Panc1 (cell line): Measurements from ENCODE around the gene GALP. TPM values are rescaled to one million over a fixed set of nuclear protein-coding genes. Genes with fewer than 3 reads are reported as not detected.

ENCODE experiments used
- ATAC-seq: fragments of 200-7000 bp; cut with Tn5 transposase; 2 replicates; pipeline ENCODE4 v1.9.1; 2020; ENCODE audit warnings: mild to moderate bottlenecking, moderate library complexity
- BruUV-seq: library from RNA; stranded (reverse); fragments of 400-500 nt; replicated peaks from 2 replicates; lab custom pipeline; 2021; lab: Mats Ljungman, UMichigan
- CTCF ChIA-PET: fragments of 300-600 bp; sonication (Branson Sonifier 250); formaldehyde crosslinking; loops from one replicate; lab custom pipeline; 2022; ENCODE audit warnings: antibody characterized with exemption; lab: Charles Lee
- POLR2A ChIA-PET: fragments of 300-600 bp; sonication (Branson Sonifier 250); formaldehyde crosslinking; loops from one replicate; lab custom pipeline; 2022; ENCODE audit warnings: antibody characterized with exemption; lab: Charles Lee
- DNase-seq: peaks from one replicate; pipeline ENCODE4 v3.0.0-alpha.2; 2010; ENCODE audit warnings: low read depth, low spot score
- H3K27ac ChIP-seq: 2 replicates; pipeline ENCODE4 v1.5.1; 2011; ENCODE audit warnings: mild to moderate bottlenecking, low read length, inconsistent platforms
- H3K27me3 ChIP-seq: fragments of 200-500 bp; sonication (Bioruptor generic); 2 replicates; pipeline ENCODE4 v1.6.0; 2014; ENCODE audit warnings: low read length, inconsistent platforms; ENCODE audit not compliant: control insufficient read depth, insufficient read depth
- H3K36me3 ChIP-seq: fragments of 200-500 bp; sonication (Bioruptor generic); 2 replicates; pipeline ENCODE4 v1.5.1; 2014; ENCODE audit warnings: inconsistent platforms, mild to moderate bottlenecking, low read length, moderate library complexity; ENCODE audit not compliant: control insufficient read depth, insufficient read depth
- H3K4me1 ChIP-seq: 2 replicates; pipeline ENCODE4 v1.5.1; 2011; ENCODE audit warnings: inconsistent platforms, mild to moderate bottlenecking, low read length, moderate library complexity; ENCODE audit not compliant: control insufficient read depth, insufficient read depth
- H3K4me3 ChIP-seq, 2 experiments: 2 replicates each; pipeline ENCODE4 v1.5.1; 2011 to 2012; ENCODE audit warnings: low read depth in 2 of 2, low read length in 2 of 2, mild to moderate bottlenecking in 2 of 2, inconsistent platforms in 1 of 2, moderate library complexity in 1 of 2
- H3K9me3 ChIP-seq: fragments of 200-500 bp; sonication (Bioruptor generic); 2 replicates; pipeline ENCODE4 v1.5.1; 2014; ENCODE audit warnings: low read depth, mild to moderate bottlenecking, inconsistent platforms, low read length, moderate library complexity; ENCODE audit not compliant: control insufficient read depth, insufficient read depth
- CTCF ChIP-seq: fragments of 450-650 bp; IDR thresholded peaks from 2 replicates; pipeline ENCODE4 v1.5.1; 2017; ENCODE audit warnings: mild to moderate bottlenecking
- POLR2AphosphoS5 ChIP-seq: IDR thresholded peaks from 2 replicates; pipeline ENCODE4 v1.6.1; 2012; ENCODE audit warnings: mild to moderate bottlenecking, low read depth, low read length, moderate library complexity
- REST ChIP-seq, 2 experiments: IDR thresholded peaks; 2 replicates each; pipeline ENCODE4 v1.6.1; 2011 to 2012; ENCODE audit warnings: low read depth in 2 of 2, control low read depth in 1 of 2, low read length in 1 of 2, mild to moderate bottlenecking in 1 of 2, moderate library complexity in 1 of 2; ENCODE audit not compliant: insufficient read depth in 1 of 2
- SIN3A ChIP-seq: IDR thresholded peaks from 2 replicates; pipeline ENCODE4 v1.6.1; 2012; ENCODE audit warnings: low read depth, mild to moderate bottlenecking, low read length, moderate library complexity, borderline replicate concordance; ENCODE audit not compliant: insufficient read depth
- TCF7L2 ChIP-seq: IDR thresholded peaks from 2 replicates; pipeline ENCODE4 v1.6.1; 2011; ENCODE audit warnings: mild to moderate bottlenecking, low read depth, low read length, inconsistent platforms
- in situ Hi-C: cut with HindIII; loops from 2 replicates; pipeline ENCODE4 v1.10.0; 2016; ENCODE audit warnings: low sequenced_read_pairs, low pct_unique_long_range_greater_than_20kb
- intact Hi-C: fragments of 100-400 bp; cut with micrococcal nuclease; formaldehyde crosslinking; loops from one replicate; pipeline ENCODE4 v1.10.0; 2022; ENCODE audit not compliant: unreplicated experiment
- total RNA-seq: library from RNA; stranded (reverse); gene quantifications from one replicate; pipeline ENCODE4 v1.2.1, GENCODE V29; 2021; ENCODE audit not compliant: unreplicated experiment

GALP gene
- total RNA-seq, 1 experiment from 2014 or later: not detected

- ChIA-PET POLR2A (no interaction called here), CTCF (no interaction called here)
- intact Hi-C loops: no loop called here
- in situ Hi-C loops: no loop called here
- DNase-seq (no peak), ATAC-seq (no peak)
- no TSS peak for BruUV-seq
- Histone ChIP-seq H3K27me3 (no peaks in the 10 kb centered on the region), H3K4me1 (0 out of 2 replicates have a peak, but pooled peaks cover 2% of the 10 kb centered on the region), H3K27ac (no peak overlapping the region), H3K4me3 (no peak overlapping the region), H3K36me3 (no peaks in the 10 kb centered on the region), H3K9me3 (no peaks in the 10 kb centered on the region)
- no peak for TF ChIP-seq SIN3A
- no peak for TF ChIP-seq POLR2AphosphoS5
- no peak for TF ChIP-seq REST (IDR thresholded peaks at IDR 0.05; ENCODE audit: insufficient read depth in 1 of 2, low read depth in 2 of 2, low read length in 1 of 2)
- TF ChIP-seq TCF7L2: no peak
Measured at GRCh38 chr19:56134654-56134921, 41.2 kb upstream of the GALP start.

- TF ChIP-seq REST (IDR thresholded peaks at IDR 0.05; ENCODE audit: insufficient read depth in 1 of 2, low read depth in 2 of 2, low read length in 1 of 2) (no peak), CTCF (no peak), TCF7L2 (no peak), POLR2AphosphoS5 (no peak), SIN3A (no peak)
- in situ Hi-C loops: no loop called here
- no peak overlapping the region for H3K27ac ChIP-seq
- no peaks in the 10 kb centered on the region for H3K36me3 ChIP-seq
- ATAC-seq (no peak), DNase-seq (no peak)
- no peak overlapping the region for H3K4me3 ChIP-seq
- no TSS peak for BruUV-seq
- intact Hi-C loops: no loop called here
- no peaks in the 10 kb centered on the region for H3K27me3 ChIP-seq
- peaks cover 9% of the 10 kb centered on the region for H3K4me1 ChIP-seq
- ChIA-PET POLR2A (no interaction called here), CTCF (no interaction called here)
- no peaks in the 10 kb centered on the region for H3K9me3 ChIP-seq
Measured at GRCh38 chr19:56136362-56136761, 39.4 kb upstream of the GALP start.
